Vagina (tissue), 2 donors: ENCODE measurements around the gene FAF1. TPM values are rescaled to one million over a fixed set of nuclear protein-coding genes. Genes with fewer than 3 reads are reported as not detected.

Source experiments
- DNase-seq, 2 donors: peaks; one replicate each; pipeline ENCODE4 v3.0.0-alpha.2; 2017; ENCODE audit errors: extremely low spot score in 2 of 2
- H3K27ac ChIP-seq: fragments of 200-600 bp; sonication (generic); one replicate; pipeline ENCODE4 v1.5.1; 2019
- H3K27me3 ChIP-seq: fragments of 200-600 bp; sonication (generic); one replicate; pipeline ENCODE4 v1.5.1; 2019
- H3K36me3 ChIP-seq, 2 donors: fragments of 200-600 bp; sonication (generic); one replicate each; pipeline ENCODE4 v1.5.1; 2017 to 2019
- H3K4me1 ChIP-seq: fragments of 200-600 bp; sonication (generic); one replicate; pipeline ENCODE4 v1.5.1; 2019
- H3K4me3 ChIP-seq, 2 donors: fragments of 200-600 bp; sonication (generic); 1 replicate in 1 of 2; 2 replicates in 1 of 2; pipeline ENCODE4 v1.5.1; 2016 to 2019
- H3K9me3 ChIP-seq: fragments of 200-600 bp; sonication (generic); one replicate; pipeline ENCODE4 v1.5.1; 2019
- POLR2A ChIP-seq, 2 donors: fragments of 450-650 bp; IDR thresholded peaks; one replicate each; pipeline ENCODE4 v1.6.1; 2017; ENCODE audit warnings: antibody characterized with exemption in 2 of 2, mild to moderate bottlenecking in 2 of 2, moderate library complexity in 2 of 2
- POLR2AphosphoS5 ChIP-seq, 2 donors: sonication (generic); formaldehyde crosslinking; IDR thresholded peaks; one replicate each; pipeline ENCODE4 v1.9.0; 2017; ENCODE audit warnings: antibody characterized with exemption in 2 of 2, mild to moderate bottlenecking in 2 of 2, low read depth in 1 of 2; ENCODE audit not compliant: insufficient read depth in 1 of 2
- intact Hi-C: fragments of 100-400 bp; cut with DNase I; formaldehyde crosslinking; loops from one replicate; pipeline ENCODE4 v1.15.1; 2023
- total RNA-seq: library from RNA; depleted of rRNA; stranded (reverse); fragments of >200 nt; gene quantifications from one replicate; pipeline ENCODE4 v1.2.3, GENCODE V29; 2016
- TF ChIP-seq, protein P1 (sequence below), 3 experiments: fragments of 450-650 bp in 2 of 3; fragments of 200-600 bp in 1 of 3; sonication (generic) in 1 of 3; IDR thresholded peaks; one replicate each; pipeline ENCODE4 v1.5.1; 2017 to 2019; ENCODE audit warnings: antibody characterized with exemption in 3 of 3, mild to moderate bottlenecking in 2 of 3, moderate library complexity in 2 of 3

Gene FAF1
- total RNA-seq, 1 donor from 2014 or later: 40.0 TPM

DNA sequence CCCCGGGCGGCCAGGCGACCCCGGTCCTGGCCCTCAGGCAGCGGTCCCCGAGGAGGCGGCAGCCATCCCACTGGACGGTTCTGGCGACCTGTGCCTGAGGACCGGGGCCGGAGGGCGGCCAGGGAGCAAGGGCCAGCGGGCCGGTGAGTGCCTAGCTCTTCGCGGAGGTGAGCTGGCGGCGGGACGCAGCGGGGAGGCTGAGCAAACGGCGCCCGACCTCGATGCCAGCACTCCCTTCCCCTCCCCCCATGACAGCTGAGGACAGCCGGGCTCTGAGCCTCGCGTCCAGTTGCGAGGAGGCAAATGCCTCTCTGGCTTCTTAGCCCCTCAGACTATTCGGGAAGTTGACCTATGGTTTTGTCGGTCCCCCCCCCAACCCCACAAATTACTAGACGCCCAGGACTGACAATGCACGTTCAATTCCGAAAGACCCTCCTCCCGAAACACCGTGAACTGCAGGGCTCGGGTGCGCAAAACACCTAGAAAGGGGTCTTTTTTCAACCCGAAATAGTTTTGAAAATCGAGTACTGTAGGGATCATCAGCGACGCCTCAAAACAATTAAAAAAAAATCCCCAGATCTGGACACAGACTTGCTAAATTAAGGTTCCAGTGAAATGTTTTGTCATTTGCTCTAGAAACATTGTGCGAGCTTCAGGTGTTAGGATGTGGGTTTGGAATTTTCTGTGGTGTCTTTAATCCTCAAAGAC, 18.2 kb upstream of the FAF1 start:
- H3K27ac ChIP-seq: peak overlapping the region; percentile 96
- peak overlapping the region; percentile 87 to 89 for H3K4me3 ChIP-seq
- H3K4me1 ChIP-seq: no peaks in the 10 kb centered on the region
- no peaks in the 10 kb centered on the region for H3K36me3 ChIP-seq
- no peaks in the 10 kb centered on the region for H3K27me3 ChIP-seq
- H3K9me3 ChIP-seq: no peaks in the 10 kb centered on the region
- TF ChIP-seq, protein P1, sequence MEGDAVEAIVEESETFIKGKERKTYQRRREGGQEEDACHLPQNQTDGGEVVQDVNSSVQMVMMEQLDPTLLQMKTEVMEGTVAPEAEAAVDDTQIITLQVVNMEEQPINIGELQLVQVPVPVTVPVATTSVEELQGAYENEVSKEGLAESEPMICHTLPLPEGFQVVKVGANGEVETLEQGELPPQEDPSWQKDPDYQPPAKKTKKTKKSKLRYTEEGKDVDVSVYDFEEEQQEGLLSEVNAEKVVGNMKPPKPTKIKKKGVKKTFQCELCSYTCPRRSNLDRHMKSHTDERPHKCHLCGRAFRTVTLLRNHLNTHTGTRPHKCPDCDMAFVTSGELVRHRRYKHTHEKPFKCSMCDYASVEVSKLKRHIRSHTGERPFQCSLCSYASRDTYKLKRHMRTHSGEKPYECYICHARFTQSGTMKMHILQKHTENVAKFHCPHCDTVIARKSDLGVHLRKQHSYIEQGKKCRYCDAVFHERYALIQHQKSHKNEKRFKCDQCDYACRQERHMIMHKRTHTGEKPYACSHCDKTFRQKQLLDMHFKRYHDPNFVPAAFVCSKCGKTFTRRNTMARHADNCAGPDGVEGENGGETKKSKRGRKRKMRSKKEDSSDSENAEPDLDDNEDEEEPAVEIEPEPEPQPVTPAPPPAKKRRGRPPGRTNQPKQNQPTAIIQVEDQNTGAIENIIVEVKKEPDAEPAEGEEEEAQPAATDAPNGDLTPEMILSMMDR (IDR thresholded peaks at IDR 0.05): no peak
- TF ChIP-seq POLR2A (IDR thresholded peaks at IDR 0.05): peak in 1 of 2 donors; percentile 1
- peak in 1 of 2 donors; percentile 29 for TF ChIP-seq POLR2AphosphoS5 (IDR thresholded peaks at IDR 0.05; ENCODE audit: insufficient read depth in 1 of 2, low read depth in 1 of 2)
- intact Hi-C loops: no loop called here
- DNase-seq: no peak

DNA sequence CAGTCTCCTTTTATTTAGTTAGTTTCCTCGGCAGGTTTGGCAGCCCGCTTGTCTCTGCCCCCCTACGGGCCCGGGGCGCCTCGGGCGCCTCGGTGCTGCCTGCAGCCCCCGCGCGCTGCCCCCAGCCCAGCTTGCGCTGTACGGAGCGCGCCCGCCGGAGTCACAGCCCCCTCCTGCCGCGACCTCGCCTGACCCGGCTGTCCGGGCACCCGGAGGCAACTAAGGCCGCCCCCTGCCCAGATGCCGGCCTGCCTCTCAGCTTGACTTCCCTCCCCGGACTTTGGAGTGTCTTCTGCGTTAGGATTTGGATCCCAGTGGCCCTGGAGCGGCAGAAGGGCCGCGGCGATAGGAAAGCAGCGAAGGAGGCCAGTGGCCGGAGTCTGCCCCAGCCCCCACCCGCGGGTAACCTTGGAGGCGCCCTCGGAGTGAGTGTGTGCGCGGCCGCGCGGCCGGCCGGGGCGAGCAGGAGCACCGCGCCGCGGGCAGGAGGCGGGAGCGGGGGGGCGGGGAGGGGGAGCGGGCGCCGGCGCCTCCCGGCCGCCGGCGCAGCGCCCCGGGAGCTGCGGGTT, 17.6 kb upstream of the FAF1 start:
- Histone ChIP-seq H3K36me3 (no peaks in the 10 kb centered on the region), H3K4me1 (no peaks in the 10 kb centered on the region), H3K9me3 (no peaks in the 10 kb centered on the region), H3K27ac (peak overlapping the region; percentile 96), H3K27me3 (no peaks in the 10 kb centered on the region), H3K4me3 (peak overlapping the region; percentile 87 to 89)
- intact Hi-C loops: no loop called here
- TF ChIP-seq POLR2A (IDR thresholded peaks at IDR 0.05) (no peak), POLR2AphosphoS5 (IDR thresholded peaks at IDR 0.05; ENCODE audit: insufficient read depth in 1 of 2, low read depth in 1 of 2) (peak in 1 of 2 donors; percentile 60)
- TF ChIP-seq, protein P1 (IDR thresholded peaks at IDR 0.05): no peak
- no peak for DNase-seq

DNA sequence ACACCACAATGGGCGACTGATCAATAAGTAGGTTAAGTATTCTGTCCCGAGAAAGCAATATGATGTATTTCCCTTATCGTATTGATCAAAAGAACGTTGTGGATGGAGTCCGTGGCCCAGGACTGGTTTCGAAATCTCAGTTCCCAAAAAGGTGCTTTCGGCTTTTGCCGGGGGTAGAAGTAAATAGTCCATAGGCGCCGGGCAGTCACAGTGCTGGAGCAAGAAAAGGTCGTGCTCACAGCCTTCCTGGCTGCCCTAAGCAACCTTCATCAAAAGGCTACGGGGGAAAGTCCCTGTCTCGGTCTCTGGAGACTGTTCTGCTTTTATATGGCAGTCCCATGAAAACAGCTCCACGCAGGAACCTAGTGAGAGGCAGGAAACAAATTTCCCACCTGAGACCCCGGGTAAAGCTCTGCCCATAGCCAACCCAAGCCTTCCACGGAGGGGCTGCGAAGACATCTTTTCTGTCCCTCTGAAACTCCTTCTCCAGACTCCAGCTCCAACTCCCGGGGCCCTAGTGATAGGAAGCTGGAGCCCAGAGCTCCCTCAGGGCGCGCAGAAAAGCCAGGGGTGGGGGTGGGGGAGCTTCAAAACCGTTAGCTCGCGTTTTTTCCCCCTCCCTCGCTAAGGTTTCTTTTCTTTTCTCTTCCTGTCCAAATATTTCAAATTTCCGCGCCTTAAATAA, 17.0 kb upstream of the FAF1 start:
- peak overlapping the region; percentile 87 to 89 for H3K4me3 ChIP-seq
- H3K27me3 ChIP-seq: no peaks in the 10 kb centered on the region
- no peaks in the 10 kb centered on the region for H3K36me3 ChIP-seq
- no peak for DNase-seq
- TF ChIP-seq, protein P1 (IDR thresholded peaks at IDR 0.05): no peak
- no peak for TF ChIP-seq POLR2AphosphoS5 (IDR thresholded peaks at IDR 0.05; ENCODE audit: insufficient read depth in 1 of 2, low read depth in 1 of 2)
- TF ChIP-seq POLR2A (IDR thresholded peaks at IDR 0.05): no peak
- H3K9me3 ChIP-seq: no peaks in the 10 kb centered on the region
- H3K27ac ChIP-seq: peak overlapping the region; percentile 96
- intact Hi-C loops: no loop called here
- no peaks in the 10 kb centered on the region for H3K4me1 ChIP-seq

DNA sequence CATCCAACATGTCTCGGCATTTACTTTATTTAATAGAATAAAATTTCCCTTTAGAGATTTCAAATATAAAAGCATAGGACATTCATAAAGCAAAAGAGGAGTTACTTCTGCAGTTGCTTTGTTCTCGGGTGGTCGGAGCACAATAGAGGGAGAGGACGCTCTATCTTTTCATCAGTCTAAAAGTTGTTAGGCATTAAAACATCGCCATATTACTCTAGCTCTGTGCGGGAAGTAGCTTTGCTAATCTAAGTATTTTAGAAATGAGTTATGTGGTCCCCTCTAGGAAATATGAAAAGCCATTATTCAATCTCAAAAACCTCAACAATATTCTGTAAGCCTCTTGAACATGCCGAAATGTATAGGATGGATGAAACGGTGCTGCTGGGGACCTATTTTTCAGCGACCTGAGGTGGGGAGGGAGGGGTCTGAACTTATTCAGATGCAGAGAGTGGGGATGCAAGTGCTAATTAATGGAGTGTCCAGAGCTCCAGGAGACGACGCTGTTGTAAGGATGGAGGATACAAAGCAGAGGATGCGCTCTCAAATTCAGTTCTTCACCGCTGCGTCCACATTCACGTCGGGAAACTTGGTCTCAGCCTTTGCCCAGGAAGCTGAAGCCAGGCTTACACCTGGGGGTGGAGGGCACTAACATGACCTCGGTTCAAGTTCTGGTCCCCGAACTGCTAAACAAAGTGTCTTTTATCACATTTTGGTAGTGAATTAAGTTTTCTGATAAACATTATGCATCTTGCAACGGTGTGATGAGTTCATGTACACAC, 16.2 kb upstream of the FAF1 start:
- no peaks in the 10 kb centered on the region for H3K27me3 ChIP-seq
- TF ChIP-seq, protein P1 (IDR thresholded peaks at IDR 0.05): no peak
- no peak for TF ChIP-seq POLR2A (IDR thresholded peaks at IDR 0.05)
- no peak for TF ChIP-seq POLR2AphosphoS5 (IDR thresholded peaks at IDR 0.05; ENCODE audit: insufficient read depth in 1 of 2, low read depth in 1 of 2)
- H3K27ac ChIP-seq: peak overlapping the region; percentile 96
- H3K9me3 ChIP-seq: no peaks in the 10 kb centered on the region
- DNase-seq: no peak
- H3K36me3 ChIP-seq: no peaks in the 10 kb centered on the region
- intact Hi-C loops: no loop called here
- peak overlapping the region; percentile 87 to 89 for H3K4me3 ChIP-seq
- no peaks in the 10 kb centered on the region for H3K4me1 ChIP-seq
